Right lobe of liver (tissue), 6 donors: ENCODE data around the gene TTBK2. TPM values are rescaled to one million over a fixed set of nuclear protein-coding genes. Genes with fewer than 3 reads are reported as not detected.

Experiments used
- ATAC-seq, 4 donors: fragments of 200-7000 bp; cut with Tn5 transposase; one replicate each; pipeline ENCODE4 v1.9.1; 2020; ENCODE audit warnings: mild to moderate bottlenecking in 4 of 4, moderate library complexity in 4 of 4
- DNase-seq, 3 donors: peaks; one replicate each; pipeline ENCODE4 v3.0.0-alpha.2; 2020
- H3K27ac ChIP-seq, 3 donors: fragments of 200-600 bp; one replicate each; pipeline ENCODE4 v1.8.0; 2022
- H3K27me3 ChIP-seq, 2 donors: fragments of 200-600 bp; one replicate each; pipeline ENCODE4 v1.8.0; 2022
- H3K36me3 ChIP-seq, 4 donors: fragments of 200-600 bp; sonication (generic) in 1 of 4; one replicate each; pipeline versions ENCODE4 v1.5.1 to v1.8.0; 2017 to 2022; ENCODE audit warnings: control low read depth in 1 of 4
- H3K4me1 ChIP-seq, 4 donors: fragments of 200-600 bp; sonication (generic) in 1 of 4; one replicate each; pipeline versions ENCODE4 v1.5.1 to v1.8.0; 2017 to 2022; ENCODE audit warnings: control low read depth in 1 of 4
- H3K4me3 ChIP-seq, 3 donors: fragments of 200-600 bp; one replicate each; pipeline ENCODE4 v1.8.0; 2022
- H3K9me3 ChIP-seq, 4 donors: fragments of 200-600 bp; sonication (generic) in 1 of 4; one replicate each; pipeline versions ENCODE4 v1.5.1 to v1.8.0; 2017 to 2022; ENCODE audit warnings: control low read depth in 1 of 4
- POLR2A ChIP-seq: fragments of 450-650 bp; IDR thresholded peaks from one replicate; pipeline ENCODE4 v1.6.1; 2017; ENCODE audit warnings: antibody characterized with exemption, mild to moderate bottlenecking
- WGBS: methylation state at CpG from one replicate; pipeline ENCODE4 v1.1.6; 2018; ENCODE audit warnings: low coverage, low lambda C conversion rate; ENCODE audit not compliant: insufficient coverage; ENCODE audit errors: missing lambda C conversion rate; 5-methylcytosine and 5-hydroxymethylcytosine counted together
- intact Hi-C, 2 donors: fragments of 100-400 bp; cut with DNase I; formaldehyde crosslinking; loops; one replicate each; pipeline versions ENCODE4 v1.11.2 to v1.14.1; 2022
- total RNA-seq, 6 experiments: library from RNA; depleted of rRNA in 2 of 6; stranded (reverse); fragments of >200 nt in 2 of 6; fragmentation: NEBNext Ultra II Directional in 3 of 6; extraction: Animal tissue kit (Norgen Biotek cat#: 25700) in 3 of 6; gene quantifications; one replicate each; pipeline versions ENCODE4 v1.1.0 to v1.2.4, GENCODE V29; 2016 to 2023
- TF ChIP-seq, protein P1 (sequence below), 4 donors: fragments of 200-600 bp in 3 of 4; fragments of 450-650 bp in 1 of 4; IDR thresholded peaks; one replicate each; pipeline versions ENCODE4 v1.5.1 to v1.8.0; 2016 to 2022; ENCODE audit warnings: antibody characterized with exemption in 4 of 4, mild to moderate bottlenecking in 2 of 4
- donor health status: DM: no; HTN: yes; CAD: no.
- donor health status: DM: no; HTN: no; CAD: no.
- donor health status: DM: no; HTN: no; CAD: no.
- donor health status: DM: no; HTN: yes; CAD: no.
- donor health status: DM: no; HTN: yes; CAD: no.

TTBK2 gene
- total RNA-seq, 6 experiments from 2014 or later: 4.9 to 6.8 (median 5.5) TPM

DNA sequence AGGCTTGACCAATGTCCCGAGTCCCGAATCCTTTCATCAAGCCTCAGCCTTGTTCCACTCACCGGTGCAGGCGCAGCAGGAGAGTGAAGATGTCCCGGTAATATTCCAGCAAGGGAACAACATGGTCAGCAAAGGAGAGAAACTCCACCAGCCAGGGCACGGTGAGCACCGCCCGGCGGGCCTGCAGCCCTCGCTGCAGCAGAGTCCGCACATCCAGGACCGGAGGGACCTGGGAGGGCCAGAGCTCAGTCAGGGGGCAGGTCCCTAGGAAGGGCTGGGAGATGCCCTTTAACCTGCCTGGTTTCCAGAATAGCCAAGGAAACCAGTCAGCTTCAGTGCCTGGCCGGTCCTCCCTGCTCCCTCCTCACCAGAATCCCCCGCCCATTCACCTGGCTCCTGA lies 190.0 kb downstream of the TTBK2 start:
- no CpG with 5 or more reads among the region's 14 CpGs for WGBS
- no peaks in the 10 kb centered on the region for H3K27me3 ChIP-seq
- intact Hi-C loops: no loop called here
- no peak for TF ChIP-seq POLR2A
- TF ChIP-seq, protein P1, sequence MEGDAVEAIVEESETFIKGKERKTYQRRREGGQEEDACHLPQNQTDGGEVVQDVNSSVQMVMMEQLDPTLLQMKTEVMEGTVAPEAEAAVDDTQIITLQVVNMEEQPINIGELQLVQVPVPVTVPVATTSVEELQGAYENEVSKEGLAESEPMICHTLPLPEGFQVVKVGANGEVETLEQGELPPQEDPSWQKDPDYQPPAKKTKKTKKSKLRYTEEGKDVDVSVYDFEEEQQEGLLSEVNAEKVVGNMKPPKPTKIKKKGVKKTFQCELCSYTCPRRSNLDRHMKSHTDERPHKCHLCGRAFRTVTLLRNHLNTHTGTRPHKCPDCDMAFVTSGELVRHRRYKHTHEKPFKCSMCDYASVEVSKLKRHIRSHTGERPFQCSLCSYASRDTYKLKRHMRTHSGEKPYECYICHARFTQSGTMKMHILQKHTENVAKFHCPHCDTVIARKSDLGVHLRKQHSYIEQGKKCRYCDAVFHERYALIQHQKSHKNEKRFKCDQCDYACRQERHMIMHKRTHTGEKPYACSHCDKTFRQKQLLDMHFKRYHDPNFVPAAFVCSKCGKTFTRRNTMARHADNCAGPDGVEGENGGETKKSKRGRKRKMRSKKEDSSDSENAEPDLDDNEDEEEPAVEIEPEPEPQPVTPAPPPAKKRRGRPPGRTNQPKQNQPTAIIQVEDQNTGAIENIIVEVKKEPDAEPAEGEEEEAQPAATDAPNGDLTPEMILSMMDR (IDR thresholded peaks at IDR 0.05): no peak
- H3K36me3 ChIP-seq: peaks cover 0 to 85% (median 23%) of the 10 kb centered on the region in 4 donors
- H3K9me3 ChIP-seq: no peaks in the 10 kb centered on the region
- no peak overlapping the region for H3K4me3 ChIP-seq
- H3K4me1 ChIP-seq: no peaks in the 10 kb centered on the region
- DNase-seq (no peak), ATAC-seq (no peak)
- no peak overlapping the region for H3K27ac ChIP-seq

DNA sequence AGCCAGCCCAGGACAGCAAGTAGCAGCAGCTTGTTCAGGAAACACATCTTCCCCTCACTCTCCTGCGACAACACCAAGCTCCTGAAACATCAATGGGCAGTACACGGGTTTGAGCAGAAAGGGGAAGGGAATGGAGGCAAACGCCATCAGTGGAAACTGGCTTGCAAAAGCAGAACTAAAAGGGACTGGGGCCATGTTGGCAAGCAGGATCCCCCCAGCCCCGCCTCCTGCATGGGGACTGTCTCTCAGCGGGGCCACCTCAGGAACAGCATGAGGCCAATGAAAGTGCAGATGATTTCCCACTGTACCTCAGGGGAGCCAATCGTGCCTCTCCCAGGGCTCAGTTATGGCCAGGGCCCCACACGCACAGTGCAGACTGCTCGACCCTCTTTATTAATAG lies 190.4 kb downstream of the TTBK2 start:
- WGBS: 81% methylated on average over 4 of the region's 8 CpGs
- Histone ChIP-seq H3K27ac (no peak overlapping the region), H3K4me3 (no peak overlapping the region), H3K27me3 (no peaks in the 10 kb centered on the region), H3K36me3 (peaks cover 0 to 86% (median 25%) of the 10 kb centered on the region in 4 donors), H3K4me1 (no peaks in the 10 kb centered on the region), H3K9me3 (no peaks in the 10 kb centered on the region)
- ATAC-seq: no peak
- no peak for DNase-seq
- intact Hi-C loops: no loop called here
- TF ChIP-seq, protein P1 (IDR thresholded peaks at IDR 0.05): no peak
- no peak for TF ChIP-seq POLR2A

DNA sequence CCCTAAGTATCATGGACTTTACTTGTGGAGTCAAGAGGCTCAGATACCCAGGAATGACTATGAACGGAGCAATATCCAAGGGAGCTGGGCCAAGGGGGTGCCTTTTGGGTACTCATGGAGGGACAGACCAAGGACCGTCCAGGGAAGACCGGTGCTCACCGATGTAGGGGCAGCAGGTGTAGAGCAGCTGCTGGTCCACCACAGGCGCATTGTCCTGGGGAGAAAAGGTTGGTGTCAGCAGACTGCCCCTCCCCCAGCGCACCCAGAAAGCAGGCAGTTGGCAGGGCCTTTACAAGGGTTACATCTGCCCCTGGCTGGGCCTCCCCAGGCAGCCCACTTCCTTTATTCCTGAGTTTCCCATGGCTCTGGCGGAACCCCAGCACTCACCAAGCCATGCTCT lies 191.2 kb downstream of the TTBK2 start:
- DNase-seq: no peak
- Histone ChIP-seq H3K4me3 (no peak overlapping the region), H3K27ac (no peak overlapping the region), H3K4me1 (no peaks in the 10 kb centered on the region), H3K27me3 (no peaks in the 10 kb centered on the region), H3K9me3 (no peaks in the 10 kb centered on the region), H3K36me3 (peaks cover 0 to 89% (median 27%) of the 10 kb centered on the region in 4 donors)
- intact Hi-C loops: no loop called here
- ATAC-seq: no peak
- no CpG with 5 or more reads among the region's 7 CpGs for WGBS
- TF ChIP-seq, protein P1 (IDR thresholded peaks at IDR 0.05): no peak
- no peak for TF ChIP-seq POLR2A

DNA sequence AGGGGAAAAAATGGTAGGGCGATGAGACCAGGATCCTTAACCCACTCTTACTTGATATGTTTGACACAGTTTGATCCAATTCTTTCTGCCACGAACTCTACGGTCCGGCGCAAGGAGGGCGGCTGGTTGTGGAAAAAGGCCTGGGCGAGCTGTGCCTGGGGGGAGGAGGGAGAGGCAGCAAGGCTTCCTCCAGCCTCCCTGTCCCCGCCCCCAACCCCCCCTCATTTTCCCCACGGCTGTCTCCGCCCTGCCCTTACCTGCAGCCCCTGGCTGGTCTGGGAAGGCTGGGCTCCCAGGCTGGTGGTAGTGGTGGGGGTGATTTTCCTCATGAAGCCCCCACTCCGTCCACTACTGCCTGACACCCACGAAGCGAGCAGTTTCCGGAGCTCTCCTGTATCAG lies 191.6 kb downstream of the TTBK2 start:
- TF ChIP-seq POLR2A: no peak
- TF ChIP-seq, protein P1 (IDR thresholded peaks at IDR 0.05): no peak

DNA sequence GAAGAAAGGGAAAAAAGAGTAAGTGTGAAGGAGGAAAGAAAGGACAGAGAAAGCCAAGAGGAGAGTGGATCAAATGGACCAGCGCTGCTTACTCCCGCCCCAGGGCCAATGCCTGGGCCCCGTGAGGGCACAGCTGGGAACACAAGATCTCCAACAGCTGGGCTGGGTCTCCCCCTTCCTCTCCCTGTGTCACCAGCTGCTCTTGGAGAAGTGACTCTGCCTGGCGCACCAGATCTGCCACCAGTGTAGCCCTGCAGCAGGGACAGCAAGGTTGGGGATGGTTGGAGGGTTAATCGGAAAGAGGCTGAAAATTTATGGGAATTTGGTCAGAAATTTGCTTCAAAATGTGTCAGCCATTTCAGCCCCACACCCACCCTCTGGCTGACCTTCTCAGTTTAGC lies 192.0 kb downstream of the TTBK2 start:
- Histone ChIP-seq H3K27ac (no peak overlapping the region), H3K9me3 (no peaks in the 10 kb centered on the region), H3K36me3 (peaks cover 0 to 92% (median 30%) of the 10 kb centered on the region in 4 donors), H3K4me1 (no peaks in the 10 kb centered on the region), H3K4me3 (no peak overlapping the region), H3K27me3 (no peaks in the 10 kb centered on the region)
- intact Hi-C loops: no loop called here
- TF ChIP-seq, protein P1 (IDR thresholded peaks at IDR 0.05): no peak
- TF ChIP-seq POLR2A: no peak
- ATAC-seq: no peak
- DNase-seq: no peak
- 100% methylated on average over 1 of the region's 5 CpGs for WGBS

More for the DNA sequence above, 191.6 kb downstream of the TTBK2 start:
- intact Hi-C loops: no loop called here
- peaks cover 0 to 92% (median 30%) of the 10 kb centered on the region in 4 donors for H3K36me3 ChIP-seq
- H3K4me3 ChIP-seq: no peak overlapping the region
- 92% methylated on average over 7 of the region's 14 CpGs for WGBS
- no peaks in the 10 kb centered on the region for H3K27me3 ChIP-seq
- H3K4me1 ChIP-seq: no peaks in the 10 kb centered on the region
- H3K9me3 ChIP-seq: no peaks in the 10 kb centered on the region
- no peak overlapping the region for H3K27ac ChIP-seq
- DNase-seq (no peak), ATAC-seq (no peak)
